GM18951 (cell line): ENCODE results near the gene TAMM41.
"Not testable (repeated sequence)": the region's sequence is repeated elsewhere in the genome, so short reads cannot be mapped to it uniquely, and the experiment has no call there.

Source experiments
- POLR2A ChIP-seq: IDR thresholded peaks from 4 replicates; pipeline ENCODE4 v1.6.1; 2011; ENCODE audit warnings: mild to moderate bottlenecking; ENCODE audit not compliant: insufficient read length, insufficient read depth; ENCODE audit errors: extremely low read depth
- in situ Hi-C: fragments of 300-500 bp; cut with MboI; formaldehyde crosslinking; loops from one replicate; pipeline ENCODE4 v1.12.0; 2022; ENCODE audit warnings: low sequenced_read_pairs, mixed read lengths, inconsistent platforms; ENCODE audit not compliant: unreplicated experiment

The TAMM41 gene, protein sequence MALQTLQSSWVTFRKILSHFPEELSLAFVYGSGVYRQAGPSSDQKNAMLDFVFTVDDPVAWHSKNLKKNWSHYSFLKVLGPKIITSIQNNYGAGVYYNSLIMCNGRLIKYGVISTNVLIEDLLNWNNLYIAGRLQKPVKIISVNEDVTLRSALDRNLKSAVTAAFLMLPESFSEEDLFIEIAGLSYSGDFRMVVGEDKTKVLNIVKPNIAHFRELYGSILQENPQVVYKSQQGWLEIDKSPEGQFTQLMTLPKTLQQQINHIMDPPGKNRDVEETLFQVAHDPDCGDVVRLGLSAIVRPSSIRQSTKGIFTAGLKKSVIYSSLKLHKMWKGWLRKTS

DNA sequence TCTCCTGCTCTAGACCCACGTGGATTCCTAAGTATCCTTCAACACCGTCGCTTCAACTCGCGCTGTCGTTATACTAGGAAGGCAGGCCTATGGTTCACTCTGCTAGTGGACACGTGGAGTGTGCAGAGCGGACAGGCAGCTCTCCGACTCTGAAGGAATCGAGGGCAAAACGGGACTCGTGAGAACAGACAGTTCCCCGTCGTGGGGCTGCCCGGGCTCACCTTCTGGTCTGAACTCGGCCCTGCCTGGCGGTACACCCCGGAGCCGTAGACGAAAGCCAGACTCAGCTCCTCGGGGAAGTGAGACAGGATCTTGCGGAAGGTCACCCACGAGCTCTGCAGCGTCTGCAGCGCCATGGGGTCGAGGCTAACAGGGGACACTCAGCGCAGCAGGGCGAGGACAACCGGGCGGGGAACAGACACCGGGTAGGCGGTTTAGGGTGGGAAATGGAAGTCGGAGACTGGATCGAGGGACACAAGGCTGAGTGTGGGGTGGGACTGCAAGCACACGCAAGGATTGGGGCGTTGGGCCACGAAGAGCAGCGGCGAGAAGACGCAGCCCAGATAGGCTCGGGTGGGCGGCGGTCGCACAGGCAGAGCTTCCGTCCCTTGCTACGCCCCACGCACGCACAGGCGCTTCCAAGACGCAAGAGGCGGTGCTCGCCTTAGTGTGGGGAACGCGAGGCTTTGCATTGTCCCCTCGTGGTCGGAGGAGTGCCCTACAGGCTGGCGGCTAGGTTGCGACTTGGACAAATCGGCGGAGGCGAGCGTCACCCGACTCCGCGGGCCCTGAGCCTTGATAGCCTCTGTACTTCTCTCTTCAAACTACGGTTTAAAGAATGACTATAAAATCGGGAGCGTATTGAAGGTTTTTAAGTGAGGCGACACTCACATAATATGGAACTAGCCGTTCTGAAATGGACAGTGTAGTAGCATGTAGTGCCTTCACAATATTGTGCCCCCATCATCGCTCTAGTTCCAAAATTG is at the start of gene TAMM41:
TAMM41 (minus strand) TSS at position 605 of the 986 bp plus-strand sequence; CDS start at position 356, 249 bp downstream.
- TF ChIP-seq POLR2A: peak; percentile 94
- in situ Hi-C loops: no loop called here

DNA sequence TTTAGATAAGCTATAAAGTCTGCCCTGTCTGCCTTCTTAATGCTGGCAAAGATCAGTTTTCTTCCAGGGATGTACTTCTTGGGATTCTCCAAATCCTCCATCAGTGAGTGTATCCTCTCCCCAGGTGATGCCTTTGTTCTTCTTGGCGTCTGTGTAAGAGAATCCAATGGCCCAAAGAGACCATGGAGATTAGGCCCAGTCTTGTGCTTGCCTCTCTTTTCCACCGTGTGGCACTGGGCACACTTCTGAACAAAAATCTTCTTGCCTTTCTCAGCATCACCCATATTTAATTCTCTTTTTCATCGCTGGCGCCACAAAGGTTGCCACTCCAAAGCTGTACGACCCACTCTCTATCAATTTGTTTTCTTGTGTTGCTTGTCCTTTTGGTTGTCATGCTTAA is 32.2 kb upstream of the TAMM41 start:
- in situ Hi-C loops: no loop called here
- TF ChIP-seq POLR2A: no peak

DNA sequence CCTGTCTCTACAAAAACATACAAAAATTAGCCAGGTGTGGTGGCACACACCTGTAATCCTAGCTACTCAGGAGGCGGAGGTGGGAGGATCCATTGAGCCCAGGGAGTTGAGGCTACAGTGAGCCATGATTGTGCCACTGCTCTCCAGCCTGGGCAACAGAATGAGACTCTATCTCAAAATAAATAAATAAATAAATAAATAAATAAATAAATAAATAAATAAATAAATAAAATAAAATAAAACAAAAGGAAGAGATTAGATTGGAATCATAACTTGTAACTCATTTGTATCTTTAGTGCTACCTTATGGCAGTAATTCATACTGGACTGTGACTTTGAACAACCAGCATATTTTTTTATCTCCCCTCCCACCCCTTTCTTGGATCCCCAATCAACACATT is 28.0 kb upstream of the TAMM41 start:
- in situ Hi-C loops: not testable (repeated sequence)

DNA sequence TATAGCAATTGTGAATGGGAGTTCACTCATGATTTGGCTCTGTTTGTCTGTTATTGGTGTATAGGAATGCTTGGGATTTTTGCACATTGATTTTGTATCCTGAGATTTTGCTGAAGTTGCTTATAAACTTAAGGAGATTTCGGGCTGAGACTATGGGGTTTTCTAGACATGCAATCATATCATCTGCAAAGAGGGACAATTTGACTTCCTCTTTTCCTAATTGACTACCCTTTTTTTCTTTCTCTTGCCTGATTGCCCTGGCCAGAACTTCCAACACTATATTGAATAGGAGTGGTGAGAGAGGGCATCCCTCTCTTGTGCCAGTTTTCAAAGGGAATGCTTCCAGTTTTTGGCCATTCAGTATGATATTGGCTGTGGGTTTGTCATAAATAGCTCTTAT is 17.1 kb upstream of the TAMM41 start:
- in situ Hi-C loops: not testable (repeated sequence)

DNA sequence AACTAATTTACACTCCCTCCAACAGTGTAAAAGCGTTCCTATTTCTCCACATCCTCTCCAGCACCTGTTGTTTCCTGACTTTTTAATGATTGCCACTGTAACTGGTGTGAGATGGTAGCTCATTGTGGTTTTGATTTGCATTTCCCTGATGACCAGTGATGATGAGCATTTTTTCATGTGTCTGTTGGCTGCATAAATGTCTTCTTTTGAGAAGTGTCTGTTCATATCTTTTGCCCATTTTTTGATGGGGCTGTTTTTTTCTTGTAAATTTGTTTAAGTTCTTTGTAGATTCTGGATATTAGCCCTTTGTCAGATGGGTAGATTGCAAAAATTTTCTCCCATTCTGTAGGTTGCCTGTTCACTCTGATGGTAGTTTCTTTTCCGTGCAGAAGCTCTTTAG is 15.9 kb upstream of the TAMM41 start:
- in situ Hi-C loops: not testable (repeated sequence)

DNA sequence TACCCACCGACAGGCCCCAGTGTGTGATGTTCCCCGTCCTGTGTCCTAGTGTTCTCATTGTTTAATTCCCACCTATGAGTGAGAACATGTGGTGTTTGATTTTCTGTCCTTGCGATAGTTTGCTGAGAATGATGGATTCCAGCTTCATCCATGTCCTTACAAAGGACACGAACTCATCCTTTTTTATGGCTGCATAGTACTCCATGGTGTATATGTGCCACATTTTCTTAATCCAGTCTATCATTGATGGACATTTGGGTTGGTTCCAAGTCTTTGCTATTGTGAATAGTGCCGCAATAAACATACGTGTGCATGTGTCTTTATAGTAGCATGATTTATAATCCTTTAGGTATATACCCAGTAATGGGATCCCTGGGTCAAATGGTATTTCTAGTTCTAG is 15.5 kb upstream of the TAMM41 start:
- in situ Hi-C loops: not testable (repeated sequence)

DNA sequence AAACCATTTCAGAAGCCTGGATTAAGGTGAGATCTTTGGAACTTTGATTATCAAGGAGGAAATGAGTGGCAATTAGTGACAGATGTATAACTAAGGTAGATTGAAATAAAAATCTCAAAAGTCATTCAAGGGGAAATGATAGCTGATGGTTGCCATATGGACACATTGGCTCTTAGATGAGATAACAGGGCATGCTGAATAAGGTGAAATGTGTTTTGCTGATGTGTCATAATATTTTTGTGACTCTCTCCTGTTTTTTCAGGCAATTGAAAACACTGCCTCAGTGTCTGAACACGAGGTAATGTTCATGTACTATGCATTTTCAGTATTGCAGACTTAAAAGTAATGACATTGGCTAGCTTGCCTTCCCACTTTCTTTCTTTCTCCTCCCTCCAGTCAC is 13.5 kb upstream of the TAMM41 start:
- in situ Hi-C loops: not testable (repeated sequence)

DNA sequence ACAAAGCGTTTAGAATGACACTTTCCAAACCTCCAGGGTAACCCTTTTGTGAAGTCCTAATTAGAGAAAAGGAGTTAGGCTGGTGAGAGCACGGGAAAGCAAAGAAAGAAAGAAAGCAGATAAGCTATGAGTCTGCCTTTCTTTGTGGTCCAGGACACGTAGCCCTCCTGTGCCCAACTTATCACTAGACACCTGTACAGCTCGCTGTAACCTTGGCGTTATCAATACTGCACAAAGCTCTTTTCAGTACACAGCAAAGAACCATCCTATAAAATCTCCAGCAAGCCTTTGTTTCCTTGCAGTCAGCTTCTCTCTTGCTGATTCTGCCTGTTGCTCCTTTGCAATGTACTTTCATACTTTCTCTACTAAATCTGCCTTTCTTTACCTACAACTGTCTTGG is 6.8 kb upstream of the TAMM41 start:
- in situ Hi-C loops: no loop called here
- TF ChIP-seq POLR2A: no peak

DNA sequence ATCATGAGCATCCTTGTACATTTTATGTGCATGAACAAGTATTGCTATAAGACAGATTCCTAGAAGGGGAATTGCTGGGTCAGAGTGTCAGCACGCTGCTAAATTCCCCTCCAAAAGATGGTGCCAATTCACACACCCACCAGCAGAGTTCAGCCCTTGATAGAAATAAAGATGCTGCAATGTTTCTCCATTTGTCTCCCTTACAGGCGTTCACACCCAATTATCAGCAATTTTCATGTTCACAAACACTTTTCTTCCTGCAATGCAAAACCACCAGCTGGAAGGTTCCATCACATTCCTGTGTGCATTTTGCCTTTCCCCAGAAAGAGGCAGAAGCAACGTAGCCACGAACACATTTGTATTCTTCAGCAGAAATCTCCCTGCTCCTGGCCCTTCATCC is 3.3 kb upstream of the TAMM41 start:
- TF ChIP-seq POLR2A: no peak
- in situ Hi-C loops: no loop called here

DNA sequence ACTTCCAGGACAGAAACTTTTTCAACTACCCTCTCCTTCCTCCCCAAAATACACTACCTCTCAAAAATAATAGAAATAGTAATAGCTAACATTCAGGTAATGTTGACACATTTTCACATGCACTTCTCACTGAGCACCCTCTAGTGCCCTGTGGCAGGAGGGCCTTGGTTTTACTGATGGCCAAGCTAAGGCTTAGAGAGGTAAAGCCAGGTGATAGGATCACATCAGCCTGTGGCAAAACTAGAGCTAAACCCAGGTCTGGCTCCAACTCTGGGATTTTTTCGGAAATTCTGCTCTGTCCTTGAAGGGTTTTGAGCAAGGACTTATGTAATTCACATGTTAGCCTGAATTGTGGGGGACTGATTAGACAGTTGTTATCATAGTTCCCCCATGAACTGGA is 922 bp upstream of the TAMM41 start:
- no peak for TF ChIP-seq POLR2A
- in situ Hi-C loops: no loop called here

DNA sequence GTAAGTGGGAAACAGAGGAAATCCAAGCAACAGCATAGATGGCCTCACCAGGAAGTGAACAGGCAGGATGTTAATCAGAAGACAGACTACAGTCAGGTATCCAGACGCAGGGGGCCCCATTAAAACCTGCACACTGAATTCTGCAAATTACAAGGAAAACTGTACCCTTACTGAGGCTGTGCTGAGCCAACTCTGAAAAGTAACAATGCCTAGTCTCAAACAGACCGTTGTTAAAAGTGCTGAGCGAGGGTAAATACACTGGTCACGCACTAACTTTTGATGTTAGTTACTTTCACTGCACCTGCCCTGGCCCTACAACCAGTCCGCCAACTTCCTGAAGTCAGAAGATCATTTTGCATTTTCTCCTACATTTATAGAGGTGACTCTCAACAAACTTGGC is 1.0 kb downstream of the TAMM41 start:
- TF ChIP-seq POLR2A: no peak
- in situ Hi-C loops: no loop called here

DNA sequence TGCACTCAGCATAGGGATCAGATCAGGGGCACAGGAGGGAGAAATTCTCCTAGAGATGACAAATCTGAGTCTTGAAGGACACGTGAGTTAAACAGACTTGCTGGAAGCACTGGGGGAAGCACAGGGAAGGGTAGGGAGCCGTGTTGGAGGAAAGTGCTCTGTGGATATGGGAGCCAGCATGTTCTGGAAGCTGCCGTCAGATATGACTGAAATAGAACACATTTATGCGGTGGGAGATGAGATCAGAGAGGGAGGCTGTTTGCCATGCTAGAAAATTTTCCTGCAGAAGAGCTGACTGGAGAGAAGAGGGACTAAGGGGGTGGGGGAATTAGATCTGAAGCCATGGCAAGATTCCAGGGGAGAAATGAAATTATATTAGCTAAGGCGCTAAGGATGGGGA is 1.8 kb downstream of the TAMM41 start:
- in situ Hi-C loops: no loop called here
- no peak for TF ChIP-seq POLR2A

DNA sequence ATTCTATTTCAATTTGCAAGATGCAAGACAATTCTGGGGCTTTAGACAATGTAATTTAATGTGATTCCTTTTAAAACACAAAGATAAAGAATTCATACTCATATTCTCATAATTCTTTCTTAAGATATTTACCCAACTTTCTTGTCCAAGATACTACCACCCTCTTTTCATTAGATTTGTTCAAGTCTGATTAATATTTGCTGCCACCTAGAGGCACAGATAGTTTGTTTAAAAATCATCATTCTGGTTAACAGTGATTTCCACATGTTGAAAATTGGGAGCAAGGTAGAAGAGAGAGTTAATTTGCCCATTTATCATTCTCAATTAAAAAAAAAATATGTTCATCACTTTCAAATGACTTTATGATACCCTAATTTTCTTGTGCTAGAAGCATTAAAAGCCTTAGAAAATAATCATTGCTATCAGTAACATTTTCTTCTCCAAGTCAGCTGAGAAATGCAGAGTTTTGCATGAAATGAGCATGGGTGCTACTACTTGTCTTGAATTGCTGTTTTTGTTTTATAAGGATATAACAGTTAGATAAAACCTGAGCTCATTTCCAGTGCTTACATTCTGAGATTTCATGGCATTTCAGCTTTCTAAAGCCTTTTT is 11.6 kb downstream of the TAMM41 start:
- no peak for TF ChIP-seq POLR2A
- in situ Hi-C loops: no loop called here
